Activated T-cell treated with anti-CD3 and anti-CD28 coated beads, Interleukin-2, amount 50 U/mL, for 72 hours (primary cell): ENCODE data around the gene SLX4IP. TPM values are rescaled to one million over a fixed set of nuclear protein-coding genes. Genes with fewer than 3 reads are reported as not detected.

Experiments
- total RNA-seq, 2 donors: library from RNA; stranded (reverse); gene quantifications; one replicate each; pipeline ENCODE4 v1.2.3, GENCODE V29; 2022

The SLX4IP gene
- total RNA-seq, 2 donors from 2014 or later: 7.3 to 10.9 TPM

Other genes with a start within 250 kb of the SLX4IP start
- 1 to 10 TPM; 5.6 to 6.9 TPM for gene SNAP25, start 216.5 kb upstream of the SLX4IP start, total RNA-seq
- 1 to 10 TPM; 7.7 to 9.0 TPM for gene MKKS, start 1.1 kb upstream of the SLX4IP start, total RNA-seq
- 1 to 10 TPM; 1.0 to 1.2 TPM for gene JAG1, start 238.7 kb downstream of the SLX4IP start, total RNA-seq